GM21526 (cell line): ENCODE results near the gene PDE11A.

Experiments
- ATAC-seq: cut with Tn5 transposase; IDR thresholded peaks from one replicate; pipeline ENCODE4 v1.9.1; 2021; ENCODE audit warnings: moderate library complexity; ENCODE audit not compliant: unreplicated experiment, low FRiP score

PDE11A gene

DNA sequence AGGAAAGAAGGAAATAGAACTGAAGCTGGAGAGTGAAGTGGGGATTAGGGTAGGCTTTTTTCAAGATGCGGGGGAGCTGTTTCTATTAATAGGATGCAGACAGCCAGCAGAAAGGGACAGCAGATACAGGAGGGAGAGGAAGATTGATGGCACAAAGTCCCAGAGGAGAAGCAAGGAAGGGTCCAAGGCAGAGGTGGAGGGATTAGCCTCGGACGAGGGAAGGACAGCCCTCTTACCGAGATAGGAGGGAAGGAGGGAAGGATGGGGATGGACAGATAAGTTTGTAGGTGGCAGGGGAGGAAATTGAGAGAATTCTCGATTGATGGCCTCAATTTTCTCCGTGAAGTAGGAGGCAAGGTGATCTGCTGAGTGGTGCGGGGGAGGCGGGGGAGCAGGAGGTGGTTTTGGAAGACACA is 362.6 kb downstream of the PDE11A start:
- ATAC-seq: no peak

DNA sequence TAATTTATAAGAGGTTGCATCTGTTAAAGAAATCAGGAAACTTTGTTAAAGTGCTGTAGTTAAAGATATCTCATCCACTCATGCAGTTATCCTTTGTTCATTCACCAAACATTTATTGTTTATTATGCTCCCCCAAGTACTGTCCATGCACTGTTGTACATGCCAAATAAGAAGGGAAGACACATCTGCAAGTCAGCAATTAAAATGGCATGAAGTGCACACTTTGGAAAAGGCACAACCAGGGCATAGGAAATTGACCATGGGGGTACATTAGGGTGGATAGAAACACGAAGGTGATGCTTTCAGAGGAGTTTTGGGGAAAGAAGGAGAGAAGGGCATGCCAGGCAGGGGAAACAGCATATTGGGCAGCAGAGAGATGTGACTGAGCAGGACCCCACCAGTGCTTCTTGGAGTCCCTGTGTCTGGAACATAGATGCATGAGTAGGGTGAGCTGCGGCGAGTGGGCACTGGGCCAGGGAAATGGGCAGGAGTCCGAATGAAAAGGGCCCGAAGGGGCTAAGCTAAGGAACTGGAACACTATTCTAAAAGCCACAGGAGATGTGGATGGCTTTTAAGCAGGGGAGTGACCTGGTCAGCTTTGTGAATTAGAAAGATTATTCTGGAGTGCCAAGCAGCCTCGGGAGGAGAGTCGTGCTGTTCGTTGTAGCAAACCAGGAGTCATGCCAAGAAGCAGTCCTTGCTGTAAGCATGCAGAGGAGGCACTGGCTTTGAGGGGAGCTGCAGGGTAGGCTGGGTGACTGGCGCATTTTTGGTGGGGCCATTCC is 363.7 kb downstream of the PDE11A start:
- no peak for ATAC-seq

DNA sequence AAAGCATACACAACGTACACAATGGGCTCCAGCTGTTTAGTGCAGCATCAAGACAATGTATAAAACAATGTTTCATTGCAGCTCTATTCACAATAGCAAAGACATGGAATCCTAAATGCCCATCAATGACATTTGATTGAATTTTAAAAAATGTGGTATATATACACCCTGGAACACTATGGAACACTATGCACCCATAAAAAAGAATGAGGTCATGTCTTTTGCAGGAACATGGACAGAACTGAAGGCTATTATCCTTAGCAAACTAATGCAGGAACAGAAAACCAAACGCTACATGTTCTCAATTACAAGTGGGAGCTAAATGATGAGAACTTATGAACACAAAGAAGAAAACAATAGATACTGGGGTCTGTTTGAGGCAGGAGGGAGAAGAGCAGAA is 364.5 kb downstream of the PDE11A start:
- no peak for ATAC-seq

DNA sequence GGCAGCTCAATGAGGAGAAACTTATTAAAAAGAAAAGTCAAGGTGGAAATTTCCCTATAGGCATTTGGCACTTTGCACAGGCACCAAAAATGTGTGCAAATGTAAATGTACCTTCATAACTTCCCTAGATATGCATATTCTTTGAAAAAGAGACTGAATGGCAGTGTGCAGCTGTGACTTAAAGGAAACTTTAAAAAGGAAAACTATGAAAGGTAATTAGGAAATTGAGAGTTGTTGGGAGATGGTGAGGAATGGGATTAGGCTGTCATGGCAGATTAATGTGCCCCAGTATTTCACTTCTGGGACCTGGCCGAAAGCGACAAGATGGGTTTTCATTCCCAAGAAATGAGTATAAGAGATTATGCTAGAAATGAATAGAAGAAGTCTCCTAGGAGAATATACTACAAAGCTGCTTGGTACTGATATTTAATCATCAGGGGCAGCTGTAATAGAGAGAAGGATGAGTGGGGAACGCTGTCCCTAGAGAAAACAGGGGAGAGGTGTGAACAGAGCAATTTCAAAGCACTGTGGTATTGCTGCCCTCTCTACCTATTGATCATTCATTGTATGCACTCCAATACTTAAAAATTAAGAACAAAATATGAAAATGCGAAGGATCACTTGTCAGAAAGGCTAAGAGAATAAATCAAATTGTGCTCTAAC is 366.9 kb downstream of the PDE11A start:
- ATAC-seq: no peak

GRCh38 chr2:177703159-177703558 is 369.4 kb downstream of the PDE11A start:
- no peak for ATAC-seq

- no peak for ATAC-seq
Observed at GRCh38 chr2:177698281-177698680, 374.3 kb downstream of the PDE11A start.

- no peak for ATAC-seq
Observed at GRCh38 chr2:177694348-177694747, 378.2 kb downstream of the PDE11A start.

- ATAC-seq: no peak
Observed at GRCh38 chr2:177693658-177694339, 378.8 kb downstream of the PDE11A start.

DNA sequence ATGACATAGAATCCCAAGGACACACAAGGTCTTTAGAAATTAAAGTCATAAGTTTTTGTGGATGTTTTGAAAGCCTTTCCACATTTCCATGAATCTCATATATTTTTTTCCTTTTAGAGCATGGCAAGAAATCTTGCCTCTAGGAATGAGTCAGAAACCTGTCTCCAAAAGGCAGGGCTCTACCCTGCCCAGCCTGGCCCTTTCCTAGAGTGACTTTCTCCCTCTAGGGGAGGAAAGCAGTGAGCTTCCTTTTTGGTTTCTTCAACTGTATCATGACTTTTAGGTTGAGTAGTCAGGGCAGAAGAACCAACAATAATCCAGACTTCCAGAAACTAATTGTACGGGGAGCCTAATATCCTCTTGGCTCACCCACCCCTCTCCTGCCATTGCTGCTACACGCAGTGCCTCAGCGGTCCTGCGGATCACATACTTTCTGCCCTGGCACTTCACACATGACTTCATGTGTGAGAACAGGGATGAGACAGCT is 379.8 kb downstream of the PDE11A start:
- ATAC-seq: no peak

DNA sequence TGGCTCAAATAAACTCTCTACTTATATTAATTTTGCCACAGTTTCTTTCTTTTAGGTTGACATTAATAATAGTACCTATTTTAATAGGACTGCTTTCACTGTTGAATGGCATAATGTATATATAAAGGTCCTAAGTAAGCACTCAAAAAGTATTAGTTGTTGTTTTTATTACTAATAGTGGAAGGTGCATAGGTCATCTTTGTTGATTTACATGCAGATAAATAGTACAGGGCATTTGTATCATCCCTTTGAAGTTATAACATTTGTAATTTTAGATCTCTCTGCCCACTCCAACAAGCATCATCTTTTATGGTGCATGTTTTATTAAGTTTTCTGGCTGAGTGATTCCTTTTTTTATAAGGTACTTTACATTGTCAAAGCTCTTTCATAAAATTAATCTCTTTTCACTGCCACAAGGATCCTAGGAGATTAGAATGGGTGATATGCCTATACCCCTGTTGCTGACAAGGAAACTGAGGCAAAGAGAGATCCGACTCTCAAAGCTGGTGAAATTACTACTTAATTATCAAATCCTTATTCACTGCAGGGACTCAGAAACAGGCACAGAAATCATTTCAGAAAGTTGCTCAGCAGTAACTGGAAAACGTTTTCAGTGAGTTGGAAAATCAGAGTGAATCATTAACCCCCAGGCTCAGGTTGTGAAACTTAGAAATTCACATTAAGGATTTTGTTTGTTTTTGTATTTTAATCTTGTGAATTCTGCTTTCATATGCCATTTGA is 380.4 kb downstream of the PDE11A start:
- no peak for ATAC-seq

DNA sequence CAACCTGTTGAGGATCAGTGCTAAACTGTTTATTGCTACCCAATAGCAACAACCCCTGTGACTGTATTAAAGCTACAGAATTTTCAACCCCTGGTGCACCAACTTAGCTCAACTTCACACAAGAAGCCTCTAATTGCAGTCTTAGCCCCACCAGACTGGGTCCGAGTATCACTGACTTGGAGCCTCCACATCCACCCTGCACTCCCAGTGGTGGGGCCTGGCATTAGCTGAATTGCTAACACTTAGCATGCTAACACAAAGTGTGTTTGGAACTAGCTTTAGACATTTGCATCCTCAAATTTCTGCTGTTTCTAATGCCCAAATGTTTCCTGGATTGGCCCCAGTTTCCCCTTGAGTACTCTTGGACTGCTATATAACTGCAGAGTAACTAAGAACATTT is 381.4 kb downstream of the PDE11A start:
- ATAC-seq: no peak

DNA sequence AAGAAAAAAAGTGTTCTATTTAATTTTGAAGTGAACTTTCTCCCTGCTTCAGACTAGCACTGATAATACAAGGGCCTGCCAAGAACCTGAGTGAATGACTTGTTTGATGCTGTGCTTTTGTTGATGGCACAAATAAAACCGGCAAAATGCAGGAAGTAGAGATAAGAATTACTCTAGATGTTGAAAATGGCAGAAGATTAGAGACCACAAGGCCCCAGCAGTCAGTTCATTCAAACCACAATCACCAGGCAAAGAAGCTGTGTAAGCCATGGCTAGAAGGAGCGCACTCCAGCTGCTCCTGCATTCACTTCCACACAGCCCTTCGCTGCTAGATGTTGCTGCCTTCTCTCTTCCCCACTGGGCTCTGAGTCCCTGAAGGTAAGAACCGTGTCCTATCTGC is 383.0 kb downstream of the PDE11A start:
- no peak for ATAC-seq

- no peak for ATAC-seq
Observed at GRCh38 chr2:177688844-177689243, 383.7 kb downstream of the PDE11A start.

DNA sequence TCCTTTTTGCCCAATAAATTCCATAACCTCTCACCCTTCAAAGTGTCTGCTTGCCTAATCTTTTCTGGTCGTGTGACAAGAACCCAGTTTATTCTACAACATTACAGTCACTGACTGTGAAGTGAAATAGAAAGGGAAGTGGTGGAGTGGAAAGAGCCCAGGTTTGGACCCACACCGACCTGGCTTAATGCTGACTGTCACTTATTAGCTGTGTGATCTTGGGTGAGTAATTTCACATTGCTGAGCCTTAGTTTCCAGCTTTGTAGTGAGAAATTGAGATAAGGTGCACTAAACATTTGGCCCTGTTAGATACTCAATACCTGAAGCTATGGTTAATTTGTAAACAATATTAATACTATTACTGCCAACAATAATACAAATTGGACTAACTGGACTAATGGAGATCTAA is 388.9 kb downstream of the PDE11A start:
- ATAC-seq: no peak

GRCh38 chr2:177682836-177683660 is 389.5 kb downstream of the PDE11A start:
- ATAC-seq: no peak

- ATAC-seq: no peak
Observed at GRCh38 chr2:177682006-177682405, 390.6 kb downstream of the PDE11A start.

DNA sequence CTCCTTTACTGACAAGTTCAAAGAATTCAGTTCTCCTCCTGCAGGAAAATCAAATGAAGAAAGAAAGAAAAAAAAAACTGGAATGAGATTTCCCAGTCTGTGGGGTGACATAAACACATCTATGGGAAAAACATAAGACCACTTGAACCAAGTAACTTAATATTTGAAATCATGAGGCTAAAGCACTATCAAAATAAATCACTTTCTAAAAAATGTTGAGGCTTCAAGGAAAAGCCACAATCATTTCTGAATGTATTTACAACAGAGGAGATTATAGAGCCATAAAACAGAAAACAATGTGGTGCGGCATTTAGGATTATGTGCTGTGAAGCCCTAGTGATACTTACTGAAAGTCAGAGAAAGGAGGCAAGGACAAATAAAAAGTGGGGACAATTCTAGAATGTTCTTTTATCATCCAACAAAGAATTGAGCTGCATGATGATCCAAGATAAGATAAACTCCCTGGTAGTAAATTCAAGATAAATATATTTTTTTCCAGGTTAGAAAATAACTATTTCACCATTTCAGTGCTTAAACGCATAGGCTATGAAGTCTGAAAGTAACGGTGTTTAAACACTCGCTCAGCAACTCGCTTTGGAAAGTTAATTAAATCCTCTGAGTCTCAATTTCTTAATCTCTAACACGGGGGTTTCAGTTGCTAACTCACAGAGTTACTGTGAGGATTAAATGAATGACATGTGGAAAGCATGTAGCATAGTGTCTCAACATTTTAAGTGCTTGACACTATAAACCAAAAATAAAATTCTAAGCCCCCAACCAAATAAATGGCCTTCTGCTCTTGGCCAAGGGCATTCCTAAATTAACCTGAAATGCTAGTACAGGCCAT is 391.5 kb downstream of the PDE11A start:
- ATAC-seq: no peak

DNA sequence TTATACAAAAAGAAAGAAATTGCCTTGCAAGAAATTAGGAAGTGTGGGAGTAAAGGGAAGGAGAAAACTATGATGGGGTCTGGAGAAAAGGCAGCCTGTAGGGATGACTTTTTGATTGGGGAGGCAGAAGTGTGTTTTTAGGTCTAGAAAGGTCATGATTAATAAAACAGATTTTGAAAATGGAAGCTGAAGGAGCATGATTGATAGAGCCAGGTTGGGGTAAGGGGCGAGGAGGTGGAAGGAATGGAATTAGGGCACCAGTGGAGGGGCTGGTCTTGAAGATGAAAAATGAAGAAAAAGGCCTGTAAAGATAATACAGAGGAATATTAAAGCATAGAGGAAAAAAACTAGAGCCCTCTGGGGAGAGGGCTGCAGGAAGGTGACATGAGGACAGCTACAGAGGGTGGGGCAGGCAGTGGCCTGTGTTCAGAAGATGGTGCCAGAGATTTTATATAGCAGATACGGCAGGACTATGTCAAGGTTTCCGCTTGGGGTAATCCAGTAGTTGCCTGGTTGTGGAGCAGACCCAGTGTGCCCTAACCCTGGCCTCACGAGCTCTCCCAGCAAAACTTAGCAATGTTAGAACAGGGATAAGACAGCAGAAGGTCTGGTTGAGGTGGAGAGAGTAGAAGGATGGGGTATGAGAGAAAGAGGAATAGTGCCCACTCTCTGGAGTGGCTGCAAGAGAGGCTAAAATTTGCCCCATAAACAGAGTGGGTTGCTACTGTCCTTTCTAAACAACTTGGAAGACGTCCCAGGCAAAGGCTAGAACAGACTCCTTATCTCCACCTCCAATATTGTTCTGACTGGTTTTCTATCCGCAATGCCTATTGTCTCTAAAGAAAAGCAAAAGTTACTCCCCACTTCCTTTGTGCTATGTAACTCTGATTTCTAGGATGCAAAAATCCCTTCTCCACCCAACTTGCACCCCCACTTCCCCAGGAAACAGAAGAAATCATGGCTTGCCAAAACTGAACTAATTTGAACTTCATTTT is 392.7 kb downstream of the PDE11A start:
- no peak for ATAC-seq
